Neural progenitor cell (in vitro differentiated cells): ENCODE results near the gene MMRN1. TPM values are rescaled to one million over a fixed set of nuclear protein-coding genes. Genes with fewer than 3 reads are reported as not detected.

ENCODE experiments used
- DNase-seq: peaks from one replicate; pipeline ENCODE4 v3.0.0-alpha.2; 2016; ENCODE audit warnings: low spot score
- H2AFZ ChIP-seq: fragments of 200-600 bp; sonication (generic); replicated peaks from 2 replicates; pipeline ENCODE4 v1.6.1; 2016; ENCODE audit warnings: antibody characterized with exemption
- H3F3A ChIP-seq: fragments of 200-600 bp; sonication (generic); 2 replicates; pipeline ENCODE4 v1.6.1; 2016; ENCODE audit warnings: antibody characterized with exemption, low read depth
- H3K27ac ChIP-seq: fragments of 200-600 bp; sonication (generic); 2 replicates; pipeline ENCODE4 v1.5.1; 2016; ENCODE audit warnings: mild to moderate bottlenecking
- H3K27me3 ChIP-seq: fragments of 200-600 bp; sonication (generic); 2 replicates; pipeline ENCODE4 v1.6.1; 2016; ENCODE audit warnings: mild to moderate bottlenecking, moderate library complexity
- H3K36me3 ChIP-seq: fragments of 200-600 bp; sonication (generic); 2 replicates; pipeline ENCODE4 v1.5.1; 2016
- H3K4me1 ChIP-seq: fragments of 200-600 bp; sonication (generic); 2 replicates; pipeline ENCODE4 v1.6.1; 2016; ENCODE audit warnings: mixed run types
- H3K4me2 ChIP-seq: fragments of 200-600 bp; sonication (generic); 2 replicates; pipeline ENCODE4 v1.6.1; 2016
- H3K4me3 ChIP-seq: fragments of 200-600 bp; sonication (generic); 2 replicates; pipeline ENCODE4 v1.5.1; 2016
- H3K79me2 ChIP-seq: fragments of 200-600 bp; sonication (generic); 2 replicates; pipeline ENCODE4 v1.6.1; 2016; ENCODE audit warnings: low read depth
- H3K9ac ChIP-seq: fragments of 200-600 bp; sonication (generic); 2 replicates; pipeline ENCODE4 v1.6.1; 2016
- H3K9me3 ChIP-seq: fragments of 200-600 bp; sonication (generic); 2 replicates; pipeline ENCODE4 v1.5.1; 2016; ENCODE audit warnings: low read depth
- H4K20me1 ChIP-seq: fragments of 200-600 bp; sonication (generic); 2 replicates; pipeline ENCODE4 v1.6.1; 2016; ENCODE audit warnings: low read depth
- H3K27ac Mint-ChIP-seq: 3 replicates; pipeline ENCODE4 v1.8.0; 2021; ENCODE audit warnings: mixed read lengths
- H3K27me3 Mint-ChIP-seq: 2 replicates; pipeline ENCODE4 v1.8.0; 2022; ENCODE audit warnings: low read depth, mild to moderate bottlenecking, inconsistent platforms, moderate library complexity, mixed read lengths; ENCODE audit not compliant: insufficient read depth
- H3K36me3 Mint-ChIP-seq: 3 replicates; pipeline ENCODE4 v1.8.0; 2021; ENCODE audit warnings: mixed read lengths
- H3K4me1 Mint-ChIP-seq: 3 replicates; pipeline ENCODE4 v1.8.0; 2021; ENCODE audit warnings: mixed read lengths
- H3K4me3 Mint-ChIP-seq: 3 replicates; pipeline ENCODE4 v1.8.0; 2021; ENCODE audit warnings: mild to moderate bottlenecking, moderate library complexity, mixed read lengths
- H3K9me3 Mint-ChIP-seq: 3 replicates; pipeline ENCODE4 v1.8.0; 2020; ENCODE audit warnings: mixed read lengths
- EZH2 ChIP-seq: fragments of 200-600 bp; sonication (generic); IDR thresholded peaks from 2 replicates; pipeline ENCODE4 v1.6.1; 2017; ENCODE audit warnings: antibody characterized with exemption, mild to moderate bottlenecking, moderate library complexity
- EZH2phosphoT487 ChIP-seq: fragments of 200-600 bp; sonication (generic); IDR thresholded peaks from 2 replicates; pipeline ENCODE4 v1.6.1; 2017; ENCODE audit warnings: antibody characterized with exemption
- total RNA-seq: library from RNA; depleted of rRNA; stranded (reverse); fragments of >200 nt; gene quantifications from 2 replicates; pipeline ENCODE4 v1.2.3, GENCODE V29; 2015; ENCODE audit warnings: low replicate concordance
- TF ChIP-seq, protein P1 (sequence below): fragments of 200-600 bp; sonication (generic); IDR thresholded peaks from 2 replicates; pipeline ENCODE4 v1.5.1; 2017; ENCODE audit warnings: antibody characterized with exemption, mild to moderate bottlenecking

Gene MMRN1
- total RNA-seq, 1 donor from 2014 or later, result 0.37 TPM

DNA sequence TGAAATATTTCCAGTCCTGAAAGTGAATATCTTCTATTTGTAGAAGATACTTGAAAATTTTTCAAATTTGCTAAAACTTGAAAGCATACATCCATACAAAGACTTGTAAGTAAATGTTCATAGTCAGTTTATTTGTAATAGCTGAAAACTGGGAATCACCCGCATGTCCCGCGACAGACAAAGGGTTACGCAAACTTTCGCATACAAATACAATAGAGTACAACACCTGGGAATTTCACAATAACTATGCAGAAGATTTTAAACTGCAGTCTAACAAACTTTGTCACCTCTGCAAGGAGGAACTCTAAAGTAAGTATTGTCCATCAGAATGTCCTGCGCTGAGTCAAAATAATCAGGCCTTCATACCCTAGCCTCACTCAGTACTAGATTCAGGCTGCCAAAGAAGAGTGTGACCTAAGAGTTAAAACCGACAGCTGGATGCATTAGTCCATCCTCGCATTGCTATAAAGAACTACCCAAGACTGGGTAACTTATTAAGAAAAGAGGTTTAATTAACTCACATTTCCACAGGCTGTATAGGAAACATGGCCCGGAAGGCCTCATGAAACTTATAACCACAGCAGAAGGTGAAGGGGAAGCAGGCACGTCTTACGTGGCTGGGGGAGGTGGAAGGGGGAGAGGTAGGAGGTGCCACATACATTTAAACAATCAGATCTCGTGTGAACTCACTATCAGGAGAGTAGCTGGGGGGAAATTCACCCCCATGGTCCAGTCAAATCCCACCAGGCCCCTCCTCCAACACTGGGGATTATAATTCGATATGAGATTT, 60.4 kb downstream of the MMRN1 start:
- H3K27me3 Mint-ChIP-seq, result peaks cover 2% of the 10 kb centered on the region
- Histone ChIP-seq H3K9ac (no peak overlapping the region), H3K4me1 (peaks cover 12% of the 10 kb centered on the region), H3K4me2 (no peak overlapping the region), H4K20me1 (no peaks in the 10 kb centered on the region), H3F3A (no peaks in the 10 kb centered on the region), H3K9me3 (no peaks in the 10 kb centered on the region), H3K27me3 (no peaks in the 10 kb centered on the region), H3K79me2 (no peaks in the 10 kb centered on the region), H3K27ac (no peak overlapping the region), H3K4me3 (no peak overlapping the region), H2AFZ (peak overlapping the region; percentile 69), H3K36me3 (no peaks in the 10 kb centered on the region)
- DNase-seq, result no peak
- no peak overlapping the region for H3K27ac Mint-ChIP-seq
- peaks cover 5% of the 10 kb centered on the region for H3K4me1 Mint-ChIP-seq
- H3K4me3 Mint-ChIP-seq, result no peak overlapping the region
- H3K9me3 Mint-ChIP-seq, result no peaks in the 10 kb centered on the region
- TF ChIP-seq, protein P1, sequence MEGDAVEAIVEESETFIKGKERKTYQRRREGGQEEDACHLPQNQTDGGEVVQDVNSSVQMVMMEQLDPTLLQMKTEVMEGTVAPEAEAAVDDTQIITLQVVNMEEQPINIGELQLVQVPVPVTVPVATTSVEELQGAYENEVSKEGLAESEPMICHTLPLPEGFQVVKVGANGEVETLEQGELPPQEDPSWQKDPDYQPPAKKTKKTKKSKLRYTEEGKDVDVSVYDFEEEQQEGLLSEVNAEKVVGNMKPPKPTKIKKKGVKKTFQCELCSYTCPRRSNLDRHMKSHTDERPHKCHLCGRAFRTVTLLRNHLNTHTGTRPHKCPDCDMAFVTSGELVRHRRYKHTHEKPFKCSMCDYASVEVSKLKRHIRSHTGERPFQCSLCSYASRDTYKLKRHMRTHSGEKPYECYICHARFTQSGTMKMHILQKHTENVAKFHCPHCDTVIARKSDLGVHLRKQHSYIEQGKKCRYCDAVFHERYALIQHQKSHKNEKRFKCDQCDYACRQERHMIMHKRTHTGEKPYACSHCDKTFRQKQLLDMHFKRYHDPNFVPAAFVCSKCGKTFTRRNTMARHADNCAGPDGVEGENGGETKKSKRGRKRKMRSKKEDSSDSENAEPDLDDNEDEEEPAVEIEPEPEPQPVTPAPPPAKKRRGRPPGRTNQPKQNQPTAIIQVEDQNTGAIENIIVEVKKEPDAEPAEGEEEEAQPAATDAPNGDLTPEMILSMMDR, result no peak
- TF ChIP-seq EZH2 (no peak), EZH2phosphoT487 (no peak)
- peaks cover 15% of the 10 kb centered on the region for H3K36me3 Mint-ChIP-seq

DNA sequence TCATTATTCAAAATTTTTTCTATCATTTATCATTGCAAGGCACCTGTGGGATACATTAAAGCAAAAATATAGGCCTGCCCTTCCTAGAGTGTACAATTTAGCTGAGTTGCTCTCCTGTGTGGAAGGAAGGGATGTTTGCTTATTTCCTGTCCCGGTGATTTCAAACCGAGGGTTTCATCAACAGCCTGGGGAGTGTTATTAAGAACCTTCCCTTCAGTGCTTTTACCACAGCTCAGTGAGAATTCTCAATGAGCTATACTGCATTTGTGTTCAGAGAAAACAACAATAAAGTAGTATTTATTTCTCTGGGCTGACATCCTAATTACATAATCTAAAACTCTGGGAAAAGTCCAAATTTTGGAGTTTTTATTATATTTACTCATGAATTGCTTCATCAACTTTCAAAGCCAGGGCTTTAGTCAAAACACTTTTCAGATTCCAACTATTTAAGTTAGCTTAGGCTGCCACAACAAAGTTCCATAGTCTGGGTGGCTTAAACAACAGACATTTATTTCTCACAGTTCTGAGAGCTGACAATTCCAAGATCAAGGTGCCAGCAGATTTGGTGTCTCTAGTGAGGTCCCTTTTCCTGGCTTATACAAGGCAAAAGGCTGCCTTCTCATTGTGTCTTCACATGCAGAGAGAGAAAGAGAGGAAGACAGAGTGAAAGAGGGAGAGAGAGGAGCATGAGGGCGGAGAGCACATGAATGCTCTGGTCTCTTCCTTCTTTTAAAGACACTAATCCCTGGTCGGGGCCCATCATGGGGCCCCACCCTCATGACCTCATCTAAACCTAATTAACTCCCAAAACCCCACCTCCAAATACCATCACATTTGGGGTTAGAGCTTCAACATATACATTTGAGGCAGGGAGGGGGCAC, 62.6 kb downstream of the MMRN1 start:
- Mint-ChIP-seq H3K4me1 (peaks cover 5% of the 10 kb centered on the region), H3K27me3 (peaks cover 4% of the 10 kb centered on the region)
- no peak overlapping the region for H3K27ac ChIP-seq

DNA sequence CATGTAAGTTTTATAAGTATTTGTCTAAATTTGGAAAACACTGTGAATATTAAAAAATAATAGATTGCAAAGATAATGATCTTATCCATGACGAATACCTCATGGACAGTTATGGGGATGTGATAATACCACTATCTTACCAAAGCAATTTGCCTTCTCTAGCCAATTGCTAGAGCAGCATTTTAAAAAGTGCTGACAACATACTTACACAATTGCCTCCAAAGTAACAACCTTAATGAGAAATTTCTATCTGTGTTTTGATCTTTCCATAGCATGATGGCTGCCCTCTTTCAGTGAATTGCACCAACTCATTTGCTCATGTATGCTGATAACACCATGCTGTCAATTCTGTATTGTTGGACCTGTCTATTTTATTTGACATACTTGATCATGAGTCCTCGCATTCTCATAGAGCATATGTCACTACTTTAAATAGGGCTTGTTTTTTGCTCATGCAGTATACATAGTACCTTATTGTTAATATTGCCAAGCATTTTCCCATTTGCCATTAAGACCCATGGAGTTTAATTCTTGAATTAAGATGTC, 87.2 kb downstream of the MMRN1 start:
- Histone ChIP-seq H3K27me3 (no peaks in the 10 kb centered on the region), H3K27ac (no peak overlapping the region), H3K36me3 (no peaks in the 10 kb centered on the region), H3K4me2 (no peak overlapping the region), H2AFZ (no peak overlapping the region), H3K4me3 (no peak overlapping the region), H3K79me2 (no peaks in the 10 kb centered on the region), H3F3A (no peaks in the 10 kb centered on the region), H3K9ac (no peak overlapping the region), H3K4me1 (no peaks in the 10 kb centered on the region), H3K9me3 (no peaks in the 10 kb centered on the region), H4K20me1 (no peaks in the 10 kb centered on the region)
- Mint-ChIP-seq H3K4me1 (no peaks in the 10 kb centered on the region), H3K36me3 (no peaks in the 10 kb centered on the region), H3K4me3 (no peak overlapping the region), H3K27me3 (no peaks in the 10 kb centered on the region), H3K9me3 (no peaks in the 10 kb centered on the region), H3K27ac (no peak overlapping the region)
- TF ChIP-seq EZH2phosphoT487 (no peak), EZH2 (no peak)
- TF ChIP-seq, protein P1, result no peak
- DNase-seq, result no peak

More for the DNA sequence above, 62.6 kb downstream of the MMRN1 start:
- no peaks in the 10 kb centered on the region for H3K36me3 ChIP-seq
- H3K9me3 ChIP-seq, result no peaks in the 10 kb centered on the region
- H3F3A ChIP-seq, result no peaks in the 10 kb centered on the region
- Mint-ChIP-seq H3K9me3 (no peaks in the 10 kb centered on the region), H3K27ac (no peak overlapping the region), H3K36me3 (peaks cover 11% of the 10 kb centered on the region), H3K4me3 (no peak overlapping the region)
- no peaks in the 10 kb centered on the region for H4K20me1 ChIP-seq
- no peak overlapping the region for H3K9ac ChIP-seq
- no peak overlapping the region for H3K4me3 ChIP-seq
- H2AFZ ChIP-seq, result no peak overlapping the region
- TF ChIP-seq EZH2, result no peak
- no peak for TF ChIP-seq EZH2phosphoT487
- peaks cover 12% of the 10 kb centered on the region for H3K4me1 ChIP-seq
- peak; percentile 34 for DNase-seq
- H3K27me3 ChIP-seq, result no peaks in the 10 kb centered on the region
- no peaks in the 10 kb centered on the region for H3K79me2 ChIP-seq
- peak overlapping the region; percentile 25 for H3K4me2 ChIP-seq
